BE2C (cell line): ENCODE measurements around the gene SLC26A9.

Source experiments
- DNase-seq: peaks from one replicate; pipeline ENCODE4 v3.0.0-alpha.2; 2020
- H3K27me3 ChIP-seq: fragments of 250-450 bp; sonication (Bioruptor Pico); 2 replicates; pipeline ENCODE4 v1.5.1; 2020; ENCODE audit warnings: mild to moderate bottlenecking
- H3K36me3 ChIP-seq: fragments of 250-450 bp; sonication (Bioruptor Pico); 2 replicates; pipeline ENCODE4 v1.5.1; 2020; ENCODE audit warnings: mild to moderate bottlenecking
- H3K4me1 ChIP-seq: fragments of 250-450 bp; sonication (Bioruptor Pico); 2 replicates; pipeline ENCODE4 v1.5.1; 2020
- H3K4me3 ChIP-seq: 2 replicates; pipeline ENCODE4 v1.5.1; 2011; ENCODE audit warnings: low read depth, low read length
- H3K9me3 ChIP-seq: fragments of 250-450 bp; sonication (Bioruptor Pico); 2 replicates; pipeline ENCODE4 v1.5.1; 2020
- TF ChIP-seq, protein P1 (sequence below): IDR thresholded peaks from 2 replicates; pipeline ENCODE4 v1.5.1; 2012; ENCODE audit warnings: mild to moderate bottlenecking, low read depth, low read length

The SLC26A9 gene

DNA sequence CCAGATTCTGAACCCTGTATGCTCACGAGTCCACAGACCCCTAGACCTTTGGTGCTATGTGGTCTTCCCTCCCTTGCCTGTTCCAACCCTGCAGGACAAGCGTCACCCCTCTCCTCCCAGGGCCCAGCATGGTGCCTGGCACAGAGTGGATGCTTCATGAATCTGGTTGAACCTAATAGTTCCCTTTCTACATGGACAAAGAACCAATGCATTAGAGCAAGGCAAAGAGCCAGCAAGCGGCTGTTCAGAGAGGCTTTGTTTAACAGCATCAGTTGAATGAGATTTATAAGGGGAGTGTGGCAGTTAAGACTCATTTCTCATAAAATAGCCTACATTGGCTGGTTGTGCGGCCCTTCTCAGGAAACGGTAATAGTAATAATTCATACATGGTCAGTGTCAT, 14.9 kb downstream of the SLC26A9 start:
- H3K4me3 ChIP-seq = no peak overlapping the region
- no peaks in the 10 kb centered on the region for H3K4me1 ChIP-seq
- no peaks in the 10 kb centered on the region for H3K36me3 ChIP-seq
- peaks cover 12% of the 10 kb centered on the region; the same call in 1 of the 2 replicates for H3K27me3 ChIP-seq
- no peaks in the 10 kb centered on the region for H3K9me3 ChIP-seq
- TF ChIP-seq, protein P1, sequence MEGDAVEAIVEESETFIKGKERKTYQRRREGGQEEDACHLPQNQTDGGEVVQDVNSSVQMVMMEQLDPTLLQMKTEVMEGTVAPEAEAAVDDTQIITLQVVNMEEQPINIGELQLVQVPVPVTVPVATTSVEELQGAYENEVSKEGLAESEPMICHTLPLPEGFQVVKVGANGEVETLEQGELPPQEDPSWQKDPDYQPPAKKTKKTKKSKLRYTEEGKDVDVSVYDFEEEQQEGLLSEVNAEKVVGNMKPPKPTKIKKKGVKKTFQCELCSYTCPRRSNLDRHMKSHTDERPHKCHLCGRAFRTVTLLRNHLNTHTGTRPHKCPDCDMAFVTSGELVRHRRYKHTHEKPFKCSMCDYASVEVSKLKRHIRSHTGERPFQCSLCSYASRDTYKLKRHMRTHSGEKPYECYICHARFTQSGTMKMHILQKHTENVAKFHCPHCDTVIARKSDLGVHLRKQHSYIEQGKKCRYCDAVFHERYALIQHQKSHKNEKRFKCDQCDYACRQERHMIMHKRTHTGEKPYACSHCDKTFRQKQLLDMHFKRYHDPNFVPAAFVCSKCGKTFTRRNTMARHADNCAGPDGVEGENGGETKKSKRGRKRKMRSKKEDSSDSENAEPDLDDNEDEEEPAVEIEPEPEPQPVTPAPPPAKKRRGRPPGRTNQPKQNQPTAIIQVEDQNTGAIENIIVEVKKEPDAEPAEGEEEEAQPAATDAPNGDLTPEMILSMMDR = no peak
- DNase-seq = no peak

GRCh38 chr1:205927676-205928075, 15.6 kb downstream of the SLC26A9 start:
- Histone ChIP-seq H3K36me3 (no peaks in the 10 kb centered on the region), H3K9me3 (no peaks in the 10 kb centered on the region), H3K27me3 (peaks cover 8% of the 10 kb centered on the region; the same call in 1 of the 2 replicates), H3K4me3 (no peak overlapping the region), H3K4me1 (no peaks in the 10 kb centered on the region)
- DNase-seq = no peak
- TF ChIP-seq, protein P1 = no peak

DNA sequence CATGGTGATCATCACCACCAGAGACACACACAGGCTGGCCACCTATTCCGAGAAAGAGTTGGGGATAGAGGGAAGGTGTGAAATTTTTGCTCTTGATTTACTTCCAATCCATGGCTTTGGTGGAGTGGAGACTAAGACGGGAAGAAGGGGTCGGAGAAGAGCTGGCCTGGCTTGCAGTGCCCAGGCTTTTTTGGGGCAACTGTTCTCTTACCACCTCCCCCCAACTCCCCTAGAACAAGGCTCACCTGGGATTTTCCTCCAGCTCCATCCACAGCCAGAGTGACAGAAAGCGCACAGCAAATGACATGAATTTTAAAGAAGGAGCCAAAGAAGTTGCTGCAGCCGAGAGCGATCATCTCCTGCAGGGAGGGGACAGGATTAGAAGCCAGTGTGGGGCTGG, 16.0 kb downstream of the SLC26A9 start:
- TF ChIP-seq, protein P1 = no peak
- H3K36me3 ChIP-seq = no peaks in the 10 kb centered on the region
- no peak overlapping the region for H3K4me3 ChIP-seq
- H3K27me3 ChIP-seq = peaks cover 8% of the 10 kb centered on the region; the same call in 1 of the 2 replicates
- H3K9me3 ChIP-seq = no peaks in the 10 kb centered on the region
- H3K4me1 ChIP-seq = no peaks in the 10 kb centered on the region
- no peak for DNase-seq

GRCh38 chr1:205926636-205927035, 16.6 kb downstream of the SLC26A9 start:
- TF ChIP-seq, protein P1 = no peak

DNA sequence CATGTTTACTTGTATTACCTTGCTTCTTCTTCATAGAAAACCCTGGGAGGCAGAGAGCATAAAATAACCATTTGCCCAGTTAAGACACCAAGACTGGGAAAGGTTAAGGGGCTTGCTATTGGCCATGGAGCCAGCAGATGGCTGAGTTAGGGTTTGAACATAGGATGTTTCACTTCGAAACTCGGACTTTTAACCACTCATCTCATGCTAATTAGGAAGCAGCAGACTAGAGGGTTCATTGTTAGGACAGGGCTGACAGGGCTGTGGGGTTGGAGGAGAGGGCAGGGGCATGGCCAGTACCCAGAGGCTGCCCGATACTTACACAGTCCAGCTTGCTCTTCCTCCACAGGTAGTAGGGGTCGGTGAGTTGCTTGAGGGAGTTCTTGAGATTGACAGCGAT, 17.0 kb downstream of the SLC26A9 start:
- Histone ChIP-seq H3K27me3 (peaks cover 8% of the 10 kb centered on the region; the same call in 1 of the 2 replicates), H3K9me3 (no peaks in the 10 kb centered on the region), H3K4me3 (no peak overlapping the region), H3K4me1 (no peaks in the 10 kb centered on the region), H3K36me3 (no peaks in the 10 kb centered on the region)
- no peak for DNase-seq
- TF ChIP-seq, protein P1 = no peak

More at GRCh38 chr1:205926636-205927035, 16.6 kb downstream of the SLC26A9 start:
- no peaks in the 10 kb centered on the region for H3K9me3 ChIP-seq
- no peak overlapping the region for H3K4me3 ChIP-seq
- no peak for DNase-seq
- no peaks in the 10 kb centered on the region for H3K4me1 ChIP-seq
- H3K36me3 ChIP-seq = no peaks in the 10 kb centered on the region
- peaks cover 8% of the 10 kb centered on the region; the same call in 1 of the 2 replicates for H3K27me3 ChIP-seq

DNA sequence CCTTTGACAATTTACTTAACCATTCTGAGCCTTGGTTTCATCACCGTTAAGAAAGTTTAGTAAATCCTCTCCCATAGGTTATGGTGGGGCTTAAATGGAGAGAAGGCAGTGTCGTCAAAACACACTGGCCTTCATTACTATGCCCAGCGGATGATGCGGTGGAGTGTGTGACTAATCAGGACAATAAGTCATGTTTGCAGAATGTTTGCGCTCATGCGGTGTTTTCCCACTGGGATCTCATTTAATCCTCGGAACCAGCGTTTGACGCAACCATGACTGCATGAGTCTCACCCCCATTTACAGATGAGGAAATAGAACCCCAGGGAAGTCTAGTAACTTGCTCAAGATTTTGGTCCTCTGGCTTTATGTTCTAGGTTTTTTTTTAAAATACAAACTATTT, 17.5 kb downstream of the SLC26A9 start:
- no peaks in the 10 kb centered on the region for H3K36me3 ChIP-seq
- H3K4me1 ChIP-seq = no peaks in the 10 kb centered on the region
- H3K9me3 ChIP-seq = no peaks in the 10 kb centered on the region
- no peak overlapping the region for H3K4me3 ChIP-seq
- TF ChIP-seq, protein P1 = no peak
- no peak for DNase-seq
- H3K27me3 ChIP-seq = peaks cover 8% of the 10 kb centered on the region; the same call in 1 of the 2 replicates
